ENCODE data around the gene CCR6. TPM values are rescaled to one million over a fixed set of nuclear protein-coding genes. Genes with fewer than 3 reads are reported as not detected.

Gene CCR6
- total RNA-seq, 1 experiment from 2014 or later, result not detected

DNA sequence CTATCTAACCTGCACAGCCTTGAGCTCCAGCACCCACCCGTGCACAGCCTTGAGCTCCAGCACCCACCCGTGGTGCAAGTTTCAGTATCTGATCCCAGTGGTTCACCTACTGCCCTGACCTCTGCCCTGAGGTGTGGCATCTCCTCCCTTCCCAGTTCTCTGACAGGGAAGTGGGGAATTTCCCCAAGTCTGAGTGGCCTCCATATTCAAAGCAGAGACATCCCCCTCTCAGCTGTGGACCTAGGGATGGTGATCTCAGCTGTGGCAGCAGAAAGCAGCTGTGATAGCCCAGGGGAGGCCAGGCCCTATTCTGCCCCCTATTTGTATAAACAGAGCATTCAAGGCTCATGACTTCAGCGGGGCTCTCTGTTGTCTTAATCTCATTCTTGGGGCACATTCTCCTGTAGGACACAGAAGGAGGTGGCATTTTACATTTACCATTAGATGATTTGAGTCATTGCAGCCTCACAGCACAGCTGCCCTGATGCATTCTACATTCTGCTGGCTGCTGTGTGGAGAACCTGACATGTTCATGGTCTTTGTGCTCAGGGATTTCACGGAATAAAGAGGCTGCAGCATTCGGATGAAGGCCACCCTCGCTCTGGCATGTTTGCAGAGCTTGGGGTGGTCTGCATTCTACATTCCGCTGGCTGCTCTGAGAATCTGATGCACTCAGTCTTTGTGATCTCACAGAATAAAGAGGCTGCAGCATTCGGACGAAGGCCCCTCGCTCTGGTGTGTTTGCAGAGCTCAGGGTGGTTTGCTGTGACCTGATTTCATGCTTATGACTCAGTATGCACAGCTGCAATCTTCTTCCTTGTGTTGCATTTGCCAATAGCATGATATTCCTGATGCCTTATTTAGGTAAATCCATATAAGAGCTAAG lies 17.9 kb downstream of the CCR6 start:
- H3K27ac ChIP-seq (ENCODE audit: insufficient read length, low read depth, low read length), result no peak overlapping the region
- no peak overlapping the region for H3K56ac ChIP-seq (ENCODE audit: insufficient read length, low read depth, low read length)
- no peaks in the 10 kb centered on the region for H3K9me3 ChIP-seq (ENCODE audit: control insufficient read depth, low read depth, low read length)
- H3K4ac ChIP-seq (ENCODE audit: low read depth, low read length), result no peak overlapping the region
- peaks cover 29 to 39% of the 10 kb centered on the region in 2 experiments for H3K4me1 Mint-ChIP-seq
- H2BK5ac ChIP-seq (ENCODE audit: insufficient read length, low read length), result no peak overlapping the region
- H3K4me1 ChIP-seq (ENCODE audit: insufficient read depth, low read length), result no peaks in the 10 kb centered on the region
- no peaks in the 10 kb centered on the region for H4K20me1 ChIP-seq (ENCODE audit: control insufficient read depth, insufficient read depth, insufficient read length)
- TF ChIP-seq, protein P1, sequence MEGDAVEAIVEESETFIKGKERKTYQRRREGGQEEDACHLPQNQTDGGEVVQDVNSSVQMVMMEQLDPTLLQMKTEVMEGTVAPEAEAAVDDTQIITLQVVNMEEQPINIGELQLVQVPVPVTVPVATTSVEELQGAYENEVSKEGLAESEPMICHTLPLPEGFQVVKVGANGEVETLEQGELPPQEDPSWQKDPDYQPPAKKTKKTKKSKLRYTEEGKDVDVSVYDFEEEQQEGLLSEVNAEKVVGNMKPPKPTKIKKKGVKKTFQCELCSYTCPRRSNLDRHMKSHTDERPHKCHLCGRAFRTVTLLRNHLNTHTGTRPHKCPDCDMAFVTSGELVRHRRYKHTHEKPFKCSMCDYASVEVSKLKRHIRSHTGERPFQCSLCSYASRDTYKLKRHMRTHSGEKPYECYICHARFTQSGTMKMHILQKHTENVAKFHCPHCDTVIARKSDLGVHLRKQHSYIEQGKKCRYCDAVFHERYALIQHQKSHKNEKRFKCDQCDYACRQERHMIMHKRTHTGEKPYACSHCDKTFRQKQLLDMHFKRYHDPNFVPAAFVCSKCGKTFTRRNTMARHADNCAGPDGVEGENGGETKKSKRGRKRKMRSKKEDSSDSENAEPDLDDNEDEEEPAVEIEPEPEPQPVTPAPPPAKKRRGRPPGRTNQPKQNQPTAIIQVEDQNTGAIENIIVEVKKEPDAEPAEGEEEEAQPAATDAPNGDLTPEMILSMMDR (conservative IDR thresholded peaks at IDR 0.05), result no peak
- no peak overlapping the region for H3K4me2 ChIP-seq (ENCODE audit: insufficient read depth, insufficient read length, low read length)
- no peak overlapping the region for H3K4me3 Mint-ChIP-seq
- H3K27me3 Mint-ChIP-seq (ENCODE audit: low read depth), result peaks cover 18% of the 10 kb centered on the region
- no peak for DNase-seq
- no peaks in the 10 kb centered on the region for H3K79me1 ChIP-seq (ENCODE audit: insufficient read depth, low read depth, low read length, poor library complexity, severe bottlenecking)
- no CpG with 5 or more reads among the region's 10 CpGs for WGBS (ENCODE audit: extremely low coverage, insufficient read length, low lambda C conversion rate)
- H3K27me3 ChIP-seq (ENCODE audit: insufficient read depth, low read length), result no peaks in the 10 kb centered on the region
- peaks cover 5 to 17% (median 6%) of the 10 kb centered on the region in 3 experiments; a peak in 5 of 7 replicates for H3K36me3 Mint-ChIP-seq (ENCODE audit: insufficient read depth in 1 of 3, low read depth in 3 of 3)
- no peak overlapping the region for H2AK5ac ChIP-seq (ENCODE audit: insufficient read length, low read length)
- no peak overlapping the region for H3K9ac ChIP-seq (ENCODE audit: extremely low read depth, insufficient read length, low read length)
- no peak overlapping the region for H4K91ac ChIP-seq (ENCODE audit: insufficient read length, low read depth, low read length)
- H3K9me3 Mint-ChIP-seq, result peaks cover 12 to 13% of the 10 kb centered on the region in 2 experiments
- no peak overlapping the region for H3K18ac ChIP-seq (ENCODE audit: insufficient read length, low read depth, low read length)
- H3K79me2 ChIP-seq (ENCODE audit: insufficient read depth, low read length), result no peaks in the 10 kb centered on the region
- H4K8ac ChIP-seq (replicated peaks; ENCODE audit: insufficient read length, low read depth, low read length), result no peak overlapping the region
- H2AFZ ChIP-seq (ENCODE audit: low read length), result no peak overlapping the region
- H3K27ac Mint-ChIP-seq, result no peak overlapping the region
- no peaks in the 10 kb centered on the region for H3K23me2 ChIP-seq (ENCODE audit: insufficient read length, low read depth, low read length, poor library complexity, severe bottlenecking)
- no peak overlapping the region for H3K14ac ChIP-seq (ENCODE audit: insufficient read depth, low read length)
- H2BK15ac ChIP-seq (ENCODE audit: low read depth, low read length), result no peak overlapping the region
- no peak overlapping the region for H2BK120ac ChIP-seq (ENCODE audit: low read depth, low read length, poor library complexity, severe bottlenecking)
- H3T11ph ChIP-seq (ENCODE audit: low read length), result no peak overlapping the region
- H2BK20ac ChIP-seq (ENCODE audit: low read depth, low read length, poor library complexity, severe bottlenecking), result no peak overlapping the region
- H3K23ac ChIP-seq (ENCODE audit: insufficient read length, low read depth, low read length), result no peak overlapping the region
- H4K5ac ChIP-seq (ENCODE audit: insufficient read length, low read depth, low read length), result no peak overlapping the region
- no peak overlapping the region for H2BK12ac ChIP-seq (ENCODE audit: insufficient read length, low read depth, low read length)
